NCI-H146 (cell line): ENCODE results near the gene TMPRSS15.

Experiments
- DNase-seq: peaks from one replicate; lab custom pipeline; 2025; lab: John Stamatoyannopoulos, UW

TMPRSS15 gene

GRCh38 chr21:18244671-18245463, 158.7 kb downstream of the TMPRSS15 start, which contains the start of gene CHODL:
CHODL (plus strand) TSS chr21:18244833; CDS start chr21:18245224, 391 bp downstream.
- no peak for DNase-seq

GRCh38 chr21:18235545-18235944, 168.0 kb downstream of the TMPRSS15 start:
- DNase-seq = no peak

GRCh38 chr21:18228060-18228739, 175.4 kb downstream of the TMPRSS15 start:
- no peak for DNase-seq

- DNase-seq = no peak
These were observed 181.2 kb downstream of the TMPRSS15 start for GRCh38 chr21:18222346-18222745.

GRCh38 chr21:18220498-18220897, 183.1 kb downstream of the TMPRSS15 start:
- DNase-seq = no peak
